HUES64 (cell line): ENCODE results near the gene MSANTD1.
"Not testable (repeated sequence)": the region's sequence is repeated elsewhere in the genome, so short reads cannot be mapped to it uniquely, and the experiment has no call there.

Experiments used
- H3K27ac ChIP-seq: 2 replicates; pipeline ENCODE4 v1.7.0; 2013; ENCODE audit warnings: low read depth, low read length, inconsistent platforms
- H3K27me3 ChIP-seq: 2 replicates; pipeline ENCODE4 v1.6.1; 2013; ENCODE audit warnings: mild to moderate bottlenecking, low read length; ENCODE audit not compliant: insufficient read depth
- H3K36me3 ChIP-seq: 2 replicates; pipeline ENCODE4 v1.6.1; 2013; ENCODE audit warnings: mild to moderate bottlenecking, low read length; ENCODE audit not compliant: insufficient read depth
- H3K4me1 ChIP-seq: 2 replicates; pipeline ENCODE4 v1.6.1; 2013; ENCODE audit warnings: mild to moderate bottlenecking, low read length, moderate library complexity; ENCODE audit not compliant: insufficient read depth
- H3K4me3 ChIP-seq: 2 replicates; pipeline ENCODE4 v1.5.1; 2013; ENCODE audit warnings: mild to moderate bottlenecking, low read length, moderate library complexity
- H3K9ac ChIP-seq: 2 replicates; pipeline ENCODE4 v1.6.1; 2013; ENCODE audit warnings: mild to moderate bottlenecking, low read depth, low read length
- H3K9me3 ChIP-seq: 2 replicates; pipeline ENCODE4 v1.6.1; 2013; ENCODE audit warnings: low read depth, low read length; ENCODE audit not compliant: insufficient read depth
- WGBS: fragments of 150-250, 120-280 bp; methylation state at CpG from one replicate; pipeline ENCODE4 v1.1.7; 2013; ENCODE audit warnings: missing lambda C conversion rate; 5-methylcytosine and 5-hydroxymethylcytosine counted together

Gene MSANTD1

GRCh38 chr4:3296651-3297050, 47.7 kb downstream of the MSANTD1 start:
- no peak overlapping the region for H3K4me3 ChIP-seq
- 89% methylated on average over 8 of the region's 8 CpGs for WGBS
- no peak overlapping the region for H3K9ac ChIP-seq
- no peaks in the 10 kb centered on the region for H3K9me3 ChIP-seq
- H3K4me1 ChIP-seq, result 0 out of 2 replicates have a peak, but pooled peaks cover 4% of the 10 kb centered on the region
- H3K27ac ChIP-seq, result no peak overlapping the region
- H3K36me3 ChIP-seq, result no peaks in the 10 kb centered on the region
- H3K27me3 ChIP-seq, result peaks cover 3% of the 10 kb centered on the region; the same call in 1 of the 2 replicates

DNA sequence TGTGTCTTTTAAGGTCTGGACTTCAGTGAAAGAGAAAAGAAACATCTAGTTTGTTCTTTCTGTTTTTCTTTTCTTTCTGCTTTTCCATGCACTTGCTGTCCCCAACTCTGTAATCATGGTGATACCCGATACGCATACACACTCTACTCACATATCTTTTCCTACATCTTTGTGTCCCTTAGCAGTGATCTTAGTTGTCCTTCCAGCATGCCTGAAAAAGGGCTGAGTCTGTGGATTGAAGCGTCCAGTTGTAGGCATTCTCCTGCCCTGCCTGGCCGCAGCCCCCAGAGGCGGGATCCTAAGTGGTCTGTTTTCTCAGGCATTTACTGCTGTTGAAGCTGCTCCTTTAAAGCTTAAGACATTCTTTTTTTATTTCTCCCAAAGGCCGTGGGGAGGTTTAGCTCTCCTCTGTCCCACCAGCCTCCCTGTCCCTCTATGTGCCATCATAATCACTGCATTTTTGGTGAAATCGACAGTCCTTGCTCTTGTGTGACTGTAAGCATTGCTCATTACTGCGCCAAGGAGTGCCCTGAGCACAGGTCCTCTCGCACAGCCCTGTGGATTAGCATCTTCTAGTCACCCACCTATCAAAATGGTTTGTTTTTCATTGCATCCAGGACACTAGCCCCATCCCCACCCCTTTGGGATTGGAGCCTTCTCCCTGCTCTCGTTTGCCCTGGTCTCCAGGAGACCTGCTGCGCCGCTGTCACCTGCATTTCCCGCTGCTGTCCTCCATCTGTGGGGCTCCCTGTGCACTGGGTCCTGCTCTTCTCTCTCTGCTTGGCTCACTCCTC, 48.3 kb downstream of the MSANTD1 start:
- H3K27ac ChIP-seq, result no peak overlapping the region
- H3K4me1 ChIP-seq, result 0 out of 2 replicates have a peak, but pooled peaks cover 4% of the 10 kb centered on the region
- H3K4me3 ChIP-seq, result no peak overlapping the region
- WGBS, result 91% methylated on average over 13 of the region's 13 CpGs
- H3K9me3 ChIP-seq, result no peaks in the 10 kb centered on the region
- no peaks in the 10 kb centered on the region; the same call in 1 of the 2 replicates for H3K27me3 ChIP-seq
- no peak overlapping the region for H3K9ac ChIP-seq
- no peaks in the 10 kb centered on the region for H3K36me3 ChIP-seq

- no peak overlapping the region for H3K9ac ChIP-seq
Observed at GRCh38 chr4:3299122-3299975, 50.4 kb downstream of the MSANTD1 start.

DNA sequence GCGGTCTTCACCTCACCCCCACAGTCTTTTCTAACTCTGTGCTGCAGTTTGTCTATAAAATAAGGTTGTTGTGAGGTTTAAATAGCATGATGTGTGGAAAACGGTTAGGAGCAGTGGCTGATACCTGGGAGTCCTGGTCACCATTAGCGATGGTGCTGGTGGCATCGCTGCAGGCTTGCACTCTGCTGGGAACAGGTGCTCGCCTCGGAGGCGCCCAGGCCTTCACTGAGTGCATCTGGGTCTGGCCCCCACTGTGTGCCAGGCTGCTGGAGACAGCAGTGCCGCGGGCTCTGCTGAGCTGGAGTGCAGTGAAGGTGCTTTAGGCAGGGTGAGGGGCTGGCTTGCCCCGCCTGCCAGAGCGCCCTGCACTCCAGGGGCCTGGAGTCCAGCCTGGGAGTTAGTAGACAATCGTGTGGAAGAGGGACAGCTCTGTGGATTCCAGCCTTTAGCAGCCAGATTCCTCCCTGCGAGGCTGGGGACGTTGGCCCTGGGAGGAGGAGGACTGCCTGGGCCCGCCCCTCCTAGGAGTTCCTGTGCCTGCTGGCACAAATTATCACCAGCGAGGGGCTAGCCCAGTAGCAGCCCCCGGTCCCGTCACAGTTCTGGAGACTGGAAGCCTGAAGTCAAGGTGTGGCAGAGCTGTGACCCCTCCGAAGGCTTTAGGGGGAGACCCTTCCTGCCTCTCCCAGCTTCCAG, 51.2 kb downstream of the MSANTD1 start:
- Histone ChIP-seq H3K4me3 (no peak overlapping the region), H3K27ac (no peak overlapping the region), H3K9me3 (no peaks in the 10 kb centered on the region), H3K27me3 (no peaks in the 10 kb centered on the region), H3K36me3 (no peaks in the 10 kb centered on the region), H3K9ac (no peak overlapping the region), H3K4me1 (peaks cover 16% of the 10 kb centered on the region; the same call in 1 of the 2 replicates)
- WGBS, result 77% methylated on average over 19 of the region's 19 CpGs

More at GRCh38 chr4:3299122-3299975, 50.4 kb downstream of the MSANTD1 start:
- Histone ChIP-seq H3K27ac (no peak overlapping the region), H3K27me3 (no peaks in the 10 kb centered on the region), H3K36me3 (no peaks in the 10 kb centered on the region), H3K9me3 (no peaks in the 10 kb centered on the region), H3K4me1 (peaks cover 13% of the 10 kb centered on the region; the same call in 1 of the 2 replicates), H3K4me3 (no peak overlapping the region)
- 91% methylated on average over 9 of the region's 9 CpGs for WGBS

DNA sequence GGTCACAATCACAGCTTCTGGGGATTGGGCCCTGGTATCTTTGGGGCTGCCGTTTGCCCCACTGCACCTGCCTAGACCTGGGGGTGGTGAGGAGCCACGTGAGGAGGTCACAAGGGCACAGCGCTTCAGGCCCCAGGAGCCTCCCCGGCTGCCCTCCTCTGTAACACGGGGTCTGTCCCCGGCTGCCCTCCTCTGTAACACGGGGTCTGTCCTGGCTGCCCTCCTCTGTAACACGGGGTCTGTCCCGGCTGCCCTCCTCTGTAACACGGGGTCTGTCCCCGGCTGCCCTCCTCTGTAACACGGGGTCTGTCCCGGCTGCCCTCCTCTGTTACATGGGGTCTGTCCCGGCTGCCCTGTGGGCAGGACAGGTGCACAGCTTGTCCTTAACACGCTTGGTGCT, 51.9 kb downstream of the MSANTD1 start:
- H3K27ac ChIP-seq, H3K27me3 ChIP-seq, H3K36me3 ChIP-seq, H3K9me3 ChIP-seq, H3K4me3 ChIP-seq, H3K9ac ChIP-seq: not testable (repeated sequence)
- 94% methylated on average over 15 of the region's 15 CpGs for WGBS
- peaks cover 22% of the 10 kb centered on the region; the same call in 1 of the 2 replicates for H3K4me1 ChIP-seq

DNA sequence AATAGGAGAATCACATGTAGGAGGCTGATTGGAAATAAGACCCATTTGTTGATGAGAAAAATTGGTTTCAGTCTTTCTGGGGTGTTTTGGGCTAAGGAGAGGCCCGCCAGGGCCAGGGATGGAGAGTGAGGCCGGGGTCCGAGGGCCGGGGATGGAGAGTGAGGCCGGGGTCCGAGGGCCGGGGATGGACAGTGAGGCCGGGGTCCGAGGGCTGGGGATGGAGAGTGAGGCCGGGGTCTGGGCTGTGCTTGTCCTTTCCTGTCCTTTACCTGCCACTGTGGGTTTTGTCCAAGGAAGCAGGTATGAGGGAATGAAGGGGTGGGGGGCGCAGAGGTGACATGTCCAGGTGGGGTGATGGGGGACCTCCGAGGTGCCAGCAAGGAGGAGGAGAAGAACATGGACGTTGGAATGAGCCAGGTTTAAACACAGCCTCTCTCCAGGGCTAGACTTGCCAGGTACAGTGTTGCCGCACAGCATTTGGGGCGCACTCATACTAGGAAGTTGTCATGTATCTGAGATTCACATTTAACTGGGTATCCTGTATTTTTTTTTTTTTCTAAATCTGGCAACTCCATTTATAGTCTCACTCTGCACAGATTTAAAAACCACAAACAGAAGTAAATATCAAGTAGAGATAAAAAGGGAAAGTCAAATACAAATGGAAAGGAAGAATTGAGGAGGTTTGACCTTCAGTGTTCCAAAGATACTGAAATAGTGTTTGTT, 52.7 kb downstream of the MSANTD1 start:
- Histone ChIP-seq H3K4me3 (no peak overlapping the region), H3K4me1 (peaks cover 24% of the 10 kb centered on the region; the same call in 1 of the 2 replicates), H3K9me3 (no peaks in the 10 kb centered on the region), H3K27me3 (no peaks in the 10 kb centered on the region), H3K9ac (no peak overlapping the region), H3K36me3 (no peaks in the 10 kb centered on the region), H3K27ac (no peak overlapping the region)
- WGBS, result 96% methylated on average over 15 of the region's 15 CpGs

DNA sequence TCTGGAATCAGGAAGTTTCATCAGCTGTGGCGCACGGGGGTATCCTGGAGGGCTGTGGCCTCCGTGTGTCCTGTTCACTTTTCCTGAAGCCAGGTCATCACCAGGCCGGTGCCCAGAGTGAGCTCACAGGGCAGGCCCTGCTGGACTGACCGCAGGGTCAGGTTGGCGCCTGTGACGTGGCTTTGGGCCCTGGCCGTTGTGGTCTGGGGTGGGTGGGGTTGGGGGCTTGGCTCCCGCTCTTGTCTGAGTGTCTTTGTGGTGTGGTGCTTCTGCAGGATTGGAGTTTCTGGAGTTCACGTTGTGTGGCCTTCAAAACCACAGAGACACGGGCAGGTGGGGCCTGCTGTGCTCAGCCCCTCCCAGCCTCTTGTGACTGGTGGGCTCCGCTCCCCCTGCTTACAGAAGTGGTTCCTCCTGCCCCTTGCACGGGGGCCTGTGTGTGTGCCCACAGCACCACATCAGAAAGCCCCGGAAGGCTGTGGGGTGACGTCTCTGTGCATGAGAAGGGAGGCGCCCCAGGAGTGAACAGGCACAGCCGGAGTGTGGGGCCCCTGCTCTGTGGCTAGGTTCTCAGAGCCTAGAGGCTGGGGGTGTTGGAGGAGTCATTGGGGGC, 53.3 kb downstream of the MSANTD1 start:
- Histone ChIP-seq H3K4me1 (peaks cover 19% of the 10 kb centered on the region; the same call in 1 of the 2 replicates), H3K36me3 (no peaks in the 10 kb centered on the region), H3K27ac (no peak overlapping the region), H3K4me3 (no peak overlapping the region), H3K9me3 (no peaks in the 10 kb centered on the region), H3K27me3 (no peaks in the 10 kb centered on the region), H3K9ac (no peak overlapping the region)
- 92% methylated on average over 17 of the region's 17 CpGs for WGBS

DNA sequence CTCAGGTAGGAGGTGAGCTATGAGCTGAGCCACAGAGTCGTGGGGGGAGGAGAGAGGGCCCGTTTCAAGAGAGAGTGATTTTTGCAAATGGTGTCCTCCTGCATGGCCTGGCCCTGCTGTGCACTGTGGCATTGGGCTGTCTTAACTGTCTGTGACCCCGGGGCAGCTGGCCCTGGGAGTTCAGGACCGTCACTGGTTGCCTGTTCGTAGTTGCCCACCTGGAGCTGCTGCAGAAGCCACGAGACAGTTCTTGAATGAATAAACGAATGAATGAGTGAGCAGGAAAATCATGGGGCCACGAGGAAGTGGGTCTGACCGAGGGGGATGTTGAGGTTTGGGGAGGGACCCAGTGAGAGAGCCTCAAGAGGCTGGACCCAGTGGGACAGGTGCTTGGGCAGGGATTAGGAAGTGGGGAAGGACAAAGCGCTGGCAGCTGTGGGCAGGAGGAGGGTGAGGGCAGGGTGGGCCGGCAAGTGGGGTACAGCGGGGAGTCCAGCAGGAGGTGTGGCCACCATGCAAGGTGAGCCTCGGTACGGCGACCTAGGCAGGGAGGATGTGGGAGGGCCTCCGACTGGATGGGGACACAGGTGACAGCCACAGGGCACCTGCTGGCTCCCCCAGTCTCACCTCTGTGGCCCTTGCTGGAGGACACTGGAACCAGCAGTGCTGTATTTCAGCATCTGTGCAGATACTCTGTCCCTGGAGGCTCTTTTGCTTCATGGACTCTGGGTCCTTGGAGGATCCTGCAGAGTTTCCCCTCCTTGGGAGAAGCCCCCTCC, 54.0 kb downstream of the MSANTD1 start:
- WGBS, result 85% methylated on average over 16 of the region's 16 CpGs
- Histone ChIP-seq H3K27me3 (no peaks in the 10 kb centered on the region), H3K4me3 (no peak overlapping the region), H3K36me3 (no peaks in the 10 kb centered on the region), H3K9ac (no peak overlapping the region), H3K27ac (no peak overlapping the region), H3K4me1 (peaks cover 19% of the 10 kb centered on the region; the same call in 1 of the 2 replicates), H3K9me3 (no peaks in the 10 kb centered on the region)

GRCh38 chr4:3303565-3303824, 54.5 kb downstream of the MSANTD1 start:
- no peaks in the 10 kb centered on the region for H3K36me3 ChIP-seq
- no peaks in the 10 kb centered on the region for H3K27me3 ChIP-seq
- no peak overlapping the region for H3K4me3 ChIP-seq
- peaks cover 19% of the 10 kb centered on the region; the same call in 1 of the 2 replicates for H3K4me1 ChIP-seq
- H3K9me3 ChIP-seq, result no peaks in the 10 kb centered on the region
- H3K27ac ChIP-seq, result no peak overlapping the region
- H3K9ac ChIP-seq, result no peak overlapping the region
- 93% methylated on average over 2 of the region's 2 CpGs for WGBS
